Activated CD4-positive, alpha-beta T cell treated with anti-CD3 and anti-CD28 coated beads, Interleukin-2, amount 10 ng/mL, durations not matched to agents 7 days and 5 days (primary cell): ENCODE measurements around the gene PTTG1. TPM values are rescaled to one million over a fixed set of nuclear protein-coding genes. Genes with fewer than 3 reads are reported as not detected.

Source experiments
- CTCF ChIA-PET: fragments of 350-600 bp; sonication (Branson Sonifier 250); formaldehyde crosslinking; loops from one replicate; lab custom pipeline; 2021; ENCODE audit warnings: antibody characterized with exemption; lab: Charles Lee
- POLR2A ChIA-PET: fragments of 350-600 bp; sonication (Branson Sonifier 250); formaldehyde crosslinking; loops from one replicate; lab custom pipeline; 2021; ENCODE audit warnings: antibody characterized with exemption; lab: Charles Lee
- DNase-seq: peaks from one replicate; pipeline ENCODE4 v3.0.0-alpha.2; 2020
- H3K27ac Mint-ChIP-seq: one replicate; pipeline ENCODE4 v1.8.0; 2021; ENCODE audit warnings: mild to moderate bottlenecking, moderate library complexity, mixed read lengths
- H3K27me3 Mint-ChIP-seq: one replicate; pipeline ENCODE4 v1.8.0; 2021; ENCODE audit warnings: mixed read lengths
- H3K36me3 Mint-ChIP-seq: one replicate; pipeline ENCODE4 v1.8.0; 2021; ENCODE audit warnings: low read depth, mixed read lengths
- H3K4me1 Mint-ChIP-seq: one replicate; pipeline ENCODE4 v1.8.0; 2021; ENCODE audit warnings: mixed read lengths
- H3K4me3 Mint-ChIP-seq: one replicate; pipeline ENCODE4 v1.8.0; 2021; ENCODE audit warnings: mild to moderate bottlenecking, moderate library complexity, mixed read lengths
- H3K9me3 Mint-ChIP-seq: one replicate; pipeline ENCODE4 v1.8.0; 2021; ENCODE audit warnings: mixed read lengths
- total RNA-seq, 2 experiments: library from RNA; stranded (reverse); gene quantifications; one replicate each; pipeline ENCODE4 v1.2.3, GENCODE V29; 2021

The PTTG1 gene
- total RNA-seq, 2 experiments from 2014 or later, result 160 to 189 TPM

DNA sequence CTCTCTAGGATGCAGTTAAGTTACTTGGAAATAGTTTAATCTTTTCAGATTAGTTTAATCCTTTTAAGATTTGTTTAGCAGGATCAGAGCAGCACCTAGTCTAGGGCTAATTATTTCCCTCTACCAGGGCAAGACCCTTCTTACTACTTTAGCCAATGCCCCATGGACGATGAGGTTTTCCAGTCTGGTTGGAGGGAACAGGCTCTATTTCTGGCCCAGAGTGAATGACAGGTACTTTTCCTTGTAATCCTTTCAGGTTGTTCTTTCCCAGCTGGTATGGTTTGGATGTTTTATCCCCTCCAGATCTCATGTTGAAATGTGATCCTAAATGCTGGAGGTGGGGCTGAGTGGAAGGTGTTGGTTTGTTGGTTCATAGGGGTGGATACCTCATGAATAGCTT, 27.2 kb downstream of the PTTG1 start:
- Mint-ChIP-seq H3K27ac (no peak overlapping the region), H3K27me3 (peaks cover under 1% of the 10 kb centered on the region), H3K9me3 (no peaks in the 10 kb centered on the region), H3K36me3 (peaks cover 3% of the 10 kb centered on the region), H3K4me3 (no peak overlapping the region), H3K4me1 (peaks cover 7% of the 10 kb centered on the region)
- ChIA-PET POLR2A (no interaction called here), CTCF (interaction anchor here (0.7 to 1.9 kb wide), 3 partner anchors 9 to 203 kb away, joined by 3 to 11 read pairs (median 3); no protein-coding TSS in a partner anchor)
- no peak for DNase-seq

DNA sequence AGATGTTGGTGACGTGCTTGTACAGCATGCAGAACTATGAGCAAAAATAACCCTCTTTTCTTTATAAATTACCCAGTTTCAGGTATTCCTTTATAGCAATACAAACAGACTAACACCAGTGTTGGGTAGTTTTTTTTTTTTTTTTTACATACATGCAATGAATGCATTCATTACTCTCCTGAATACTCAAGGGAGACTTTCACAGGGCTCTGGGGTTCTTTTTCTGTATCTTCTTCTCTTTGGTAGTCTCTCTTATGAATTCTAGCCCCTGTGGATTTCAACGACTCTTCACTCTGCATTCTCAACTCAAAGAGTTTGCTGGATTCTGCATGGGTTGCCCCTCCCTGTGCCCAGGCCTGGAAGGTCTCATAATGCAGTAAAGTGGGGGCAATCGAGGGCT, 27.8 kb downstream of the PTTG1 start:
- CTCF ChIA-PET, result interaction anchor here (1.9 kb wide), 1 partner anchor 10 kb away, joined by 11 read pairs; no protein-coding TSS in a partner anchor
- Mint-ChIP-seq H3K9me3 (no peaks in the 10 kb centered on the region), H3K36me3 (peaks cover 3% of the 10 kb centered on the region), H3K27ac (no peak overlapping the region), H3K4me1 (peaks cover 7% of the 10 kb centered on the region), H3K4me3 (no peak overlapping the region), H3K27me3 (peaks cover 4% of the 10 kb centered on the region)
- POLR2A ChIA-PET, result no interaction called here
- DNase-seq, result no peak

DNA sequence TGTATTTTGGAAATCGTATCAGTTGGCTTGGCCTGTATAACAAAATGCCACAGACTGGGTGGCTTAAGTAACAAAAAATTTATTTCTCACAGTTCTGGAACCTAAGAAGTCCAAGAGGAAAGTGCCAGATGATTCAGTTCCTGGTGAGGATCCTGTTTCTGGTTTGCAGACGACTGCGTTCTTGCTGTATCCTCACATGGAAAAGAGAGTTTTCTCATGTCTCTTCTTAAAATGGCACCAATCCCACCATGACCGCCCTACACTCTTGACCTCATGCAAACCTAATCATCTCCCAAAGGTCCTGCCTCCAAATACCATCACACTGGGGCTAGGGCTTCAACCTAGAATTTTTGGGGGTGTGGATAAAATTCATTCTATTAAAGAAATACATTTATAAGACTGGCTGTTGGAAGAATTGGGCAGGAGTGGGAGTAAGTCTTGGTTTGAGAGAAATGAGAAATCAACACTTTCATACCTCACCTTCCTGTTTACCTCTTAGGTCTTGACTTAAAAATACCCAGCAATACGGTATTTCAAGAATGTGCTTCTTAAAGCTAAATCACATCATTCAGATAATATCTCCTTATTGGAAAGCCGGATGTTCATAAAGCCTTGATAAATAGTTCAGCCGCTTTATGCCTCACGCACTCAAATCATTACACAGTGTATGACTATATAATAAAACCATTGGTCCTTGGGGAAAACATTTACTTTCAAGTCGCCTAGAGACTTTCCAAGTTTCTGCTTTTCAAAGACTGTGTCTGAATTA, 28.7 kb downstream of the PTTG1 start:
- Mint-ChIP-seq H3K27me3 (peaks cover 4% of the 10 kb centered on the region), H3K9me3 (no peaks in the 10 kb centered on the region), H3K36me3 (peaks cover 3% of the 10 kb centered on the region), H3K27ac (no peak overlapping the region), H3K4me1 (peaks cover 8% of the 10 kb centered on the region), H3K4me3 (no peak overlapping the region)
- CTCF ChIA-PET, result no interaction called here
- POLR2A ChIA-PET, result no interaction called here
- no peak for DNase-seq

DNA sequence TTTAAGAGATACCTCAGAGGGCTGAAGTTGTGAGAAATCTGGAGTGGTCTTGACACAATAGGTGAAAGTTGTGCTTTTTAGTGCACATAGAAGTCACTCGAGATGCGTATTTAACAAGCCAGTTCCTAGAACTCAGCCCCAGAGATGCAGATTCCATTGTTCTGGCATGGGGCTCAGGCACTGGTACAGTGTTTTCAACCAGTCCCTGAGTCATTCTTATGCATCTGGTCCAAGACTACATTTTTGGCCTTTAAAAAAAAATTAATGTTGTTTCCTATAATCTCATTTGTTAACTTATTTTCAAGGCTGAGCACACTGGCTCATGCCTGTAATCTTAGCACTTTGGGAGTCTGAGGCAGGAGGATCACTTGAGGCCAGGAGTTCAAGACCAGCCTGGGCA, 29.6 kb downstream of the PTTG1 start:
- no peak for DNase-seq
- ChIA-PET POLR2A (no interaction called here), CTCF (no interaction called here)
- no peaks in the 10 kb centered on the region for H3K9me3 Mint-ChIP-seq
- H3K27me3 Mint-ChIP-seq, result peaks cover 4% of the 10 kb centered on the region
- H3K4me1 Mint-ChIP-seq, result peaks cover 14% of the 10 kb centered on the region
- peaks cover 3% of the 10 kb centered on the region for H3K36me3 Mint-ChIP-seq
- H3K27ac Mint-ChIP-seq, result no peak overlapping the region
- no peak overlapping the region for H3K4me3 Mint-ChIP-seq

DNA sequence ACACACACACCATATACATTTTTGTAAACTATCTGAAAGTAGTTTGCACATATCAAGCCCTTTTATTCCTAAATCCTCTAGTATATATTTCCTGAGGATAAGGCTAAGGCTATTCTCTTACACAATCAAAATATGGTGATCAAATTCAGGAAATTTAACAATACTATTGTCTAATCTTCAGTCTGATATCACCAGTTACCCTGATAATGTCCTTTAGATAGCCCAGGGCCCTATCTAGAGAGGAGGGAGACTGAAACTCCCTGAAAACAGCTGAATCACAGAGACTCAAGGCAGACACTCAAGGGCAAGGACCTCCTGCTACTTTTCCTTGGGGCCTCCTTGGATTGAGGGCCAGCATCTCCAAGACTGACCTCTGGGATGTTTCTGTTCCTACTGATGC, 30.4 kb downstream of the PTTG1 start:
- Mint-ChIP-seq H3K27ac (no peak overlapping the region), H3K9me3 (no peaks in the 10 kb centered on the region), H3K27me3 (peaks cover 4% of the 10 kb centered on the region), H3K4me3 (no peak overlapping the region), H3K4me1 (peaks cover 14% of the 10 kb centered on the region), H3K36me3 (peaks cover 3% of the 10 kb centered on the region)
- ChIA-PET POLR2A (no interaction called here), CTCF (interaction anchor here (1.9 kb wide), 1 partner anchor 10 kb away, joined by 5 read pairs; no protein-coding TSS in a partner anchor)
- DNase-seq, result no peak

DNA sequence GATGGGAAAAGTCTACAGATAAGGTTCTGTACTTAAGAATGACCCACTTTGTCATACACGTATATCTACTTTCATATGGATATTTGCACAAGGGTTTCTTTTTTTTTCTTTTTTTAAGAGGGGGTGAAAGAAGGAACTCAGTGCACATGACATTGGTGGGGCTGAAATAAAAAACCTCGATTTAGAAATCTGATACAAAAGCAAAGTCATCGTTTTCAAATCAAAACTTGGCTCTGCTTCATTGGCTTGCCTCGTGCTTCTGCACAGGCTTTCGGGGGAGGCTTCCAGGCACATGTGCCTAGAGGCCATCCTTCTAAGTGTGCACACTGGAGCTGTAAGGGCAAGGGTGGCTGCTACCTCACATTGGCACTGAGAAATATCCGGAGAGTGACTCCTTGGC, 31.1 kb downstream of the PTTG1 start:
- Mint-ChIP-seq H3K4me3 (no peak overlapping the region), H3K27me3 (peaks cover 4% of the 10 kb centered on the region), H3K36me3 (peaks cover 3% of the 10 kb centered on the region), H3K27ac (no peak overlapping the region), H3K9me3 (no peaks in the 10 kb centered on the region), H3K4me1 (peaks cover 14% of the 10 kb centered on the region)
- no peak for DNase-seq
- ChIA-PET POLR2A (no interaction called here), CTCF (interaction anchor here (1.9 kb wide), 1 partner anchor 11 kb away, joined by 5 read pairs; no protein-coding TSS in a partner anchor)

DNA sequence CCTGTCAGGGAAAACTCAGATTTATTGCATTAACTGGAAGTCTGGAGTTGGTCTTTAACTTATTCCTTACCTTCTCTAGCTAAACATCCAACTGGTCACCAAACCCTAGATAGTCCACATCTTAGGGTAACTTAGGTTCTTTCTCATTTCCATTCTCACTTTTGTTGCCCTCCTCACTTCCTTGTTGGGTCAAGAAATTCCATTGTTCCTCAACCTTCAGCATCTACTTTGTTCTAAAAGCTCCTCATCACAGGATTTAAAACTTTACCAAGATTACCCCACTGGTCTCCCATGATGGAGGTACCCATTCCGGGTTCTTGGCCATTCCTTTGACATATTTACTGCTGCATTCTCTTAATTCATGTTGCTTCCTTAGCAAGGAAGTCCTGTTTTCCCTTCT, 32.1 kb downstream of the PTTG1 start:
- CTCF ChIA-PET, result interaction anchor here (0.9 to 1.9 kb wide), 3 partner anchors 12 to 15 kb away, joined by 4 to 8 read pairs (median 5); no protein-coding TSS in a partner anchor
- POLR2A ChIA-PET, result no interaction called here
- H3K4me1 Mint-ChIP-seq, result peaks cover 14% of the 10 kb centered on the region
- no peaks in the 10 kb centered on the region for H3K9me3 Mint-ChIP-seq
- peaks cover 4% of the 10 kb centered on the region for H3K27me3 Mint-ChIP-seq
- DNase-seq, result no peak
- no peak overlapping the region for H3K4me3 Mint-ChIP-seq
- no peak overlapping the region for H3K27ac Mint-ChIP-seq
- H3K36me3 Mint-ChIP-seq, result peaks cover 3% of the 10 kb centered on the region

DNA sequence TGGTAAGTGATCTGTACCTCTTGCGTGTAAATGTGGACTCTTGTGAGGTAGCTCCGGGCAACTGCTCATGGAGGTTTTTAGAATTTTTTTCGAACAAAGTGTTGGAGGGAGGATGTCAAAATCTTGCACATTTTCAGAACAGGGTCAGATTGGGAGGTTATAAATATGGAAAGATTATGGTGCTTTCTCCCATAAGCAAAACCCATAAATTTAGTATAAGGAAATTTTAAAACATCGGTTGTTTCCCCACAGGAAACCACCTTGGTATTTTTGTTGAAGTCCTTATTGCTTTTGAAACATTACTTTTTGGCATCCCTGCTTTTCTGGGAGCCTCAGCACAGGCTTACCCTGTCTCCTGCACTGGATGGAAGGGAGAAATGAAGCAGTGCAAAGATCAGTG, 33.9 kb downstream of the PTTG1 start:
- DNase-seq, result no peak
- Mint-ChIP-seq H3K27ac (no peak overlapping the region), H3K36me3 (no peaks in the 10 kb centered on the region), H3K9me3 (no peaks in the 10 kb centered on the region), H3K27me3 (peaks cover 4% of the 10 kb centered on the region), H3K4me1 (peaks cover 8% of the 10 kb centered on the region), H3K4me3 (no peak overlapping the region)
- POLR2A ChIA-PET, result no interaction called here
- CTCF ChIA-PET, result no interaction called here

DNA sequence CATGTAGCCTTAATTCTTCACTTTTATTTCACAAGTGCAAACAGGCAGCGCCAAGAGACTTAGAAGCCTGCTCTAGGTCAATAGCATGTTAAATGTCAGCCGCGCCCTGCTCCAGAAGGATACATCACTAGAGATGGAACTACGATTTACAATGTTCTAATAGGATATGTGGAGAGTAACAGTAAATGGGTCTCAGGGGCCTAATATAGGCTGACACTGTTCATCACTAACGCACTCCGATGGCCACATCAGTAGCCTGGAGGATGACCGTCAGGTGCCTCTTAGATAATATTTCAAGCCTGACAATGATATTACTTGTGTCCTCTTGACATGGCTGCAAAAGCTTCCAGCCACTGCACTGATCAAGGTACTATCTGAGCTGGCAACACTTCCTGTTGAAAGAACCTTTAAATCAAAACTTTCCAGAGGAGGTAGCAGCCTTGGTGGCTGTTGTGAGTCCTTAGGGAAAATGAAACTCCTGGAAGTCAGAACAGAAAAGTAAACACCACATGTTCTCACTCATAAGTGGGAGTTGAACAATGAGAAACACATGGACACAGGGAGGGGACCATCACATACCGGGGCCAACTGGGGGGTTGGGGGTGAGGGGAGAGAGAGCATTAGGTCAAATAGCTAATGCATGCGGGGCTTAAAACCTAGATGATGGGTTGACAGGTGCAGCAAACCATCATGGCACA, 35.0 kb downstream of the PTTG1 start:
- Mint-ChIP-seq H3K4me3 (no peak overlapping the region), H3K27ac (no peak overlapping the region), H3K4me1 (peaks cover 7% of the 10 kb centered on the region), H3K9me3 (no peaks in the 10 kb centered on the region), H3K27me3 (peaks cover 4% of the 10 kb centered on the region), H3K36me3 (no peaks in the 10 kb centered on the region)
- no peak for DNase-seq
- ChIA-PET CTCF (interaction anchor here (1.5 to 2.1 kb wide), 2 partner anchors 10 to 18 kb away, joined by 5 to 10 read pairs; no protein-coding TSS in a partner anchor), POLR2A (no interaction called here)

DNA sequence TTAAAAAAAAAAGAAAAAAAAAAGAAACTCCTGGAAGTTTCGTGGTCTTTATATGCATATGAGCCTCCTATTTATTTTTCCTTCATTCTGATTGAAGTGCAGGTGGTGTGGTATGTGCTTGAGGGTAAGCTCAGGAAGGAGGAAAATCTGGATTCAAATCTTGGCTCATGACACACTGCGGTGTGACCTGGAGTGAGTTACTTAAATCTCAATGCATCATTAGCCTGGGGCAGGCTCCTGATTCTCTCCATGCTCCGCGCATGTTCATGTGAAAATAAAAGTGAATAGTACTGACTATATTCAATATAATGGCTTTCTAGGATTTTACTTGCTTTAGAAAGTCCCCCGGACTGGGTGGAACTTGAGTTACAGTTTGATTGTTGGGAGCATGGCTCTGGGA, 35.6 kb downstream of the PTTG1 start:
- Mint-ChIP-seq H3K9me3 (no peaks in the 10 kb centered on the region), H3K27me3 (peaks cover 4% of the 10 kb centered on the region), H3K4me3 (no peak overlapping the region), H3K27ac (no peak overlapping the region), H3K36me3 (no peaks in the 10 kb centered on the region), H3K4me1 (peaks cover 8% of the 10 kb centered on the region)
- ChIA-PET POLR2A (no interaction called here), CTCF (interaction anchor here (1.5 to 2.1 kb wide), 2 partner anchors 9 to 18 kb away, joined by 5 to 10 read pairs; no protein-coding TSS in a partner anchor)
- DNase-seq, result no peak

DNA sequence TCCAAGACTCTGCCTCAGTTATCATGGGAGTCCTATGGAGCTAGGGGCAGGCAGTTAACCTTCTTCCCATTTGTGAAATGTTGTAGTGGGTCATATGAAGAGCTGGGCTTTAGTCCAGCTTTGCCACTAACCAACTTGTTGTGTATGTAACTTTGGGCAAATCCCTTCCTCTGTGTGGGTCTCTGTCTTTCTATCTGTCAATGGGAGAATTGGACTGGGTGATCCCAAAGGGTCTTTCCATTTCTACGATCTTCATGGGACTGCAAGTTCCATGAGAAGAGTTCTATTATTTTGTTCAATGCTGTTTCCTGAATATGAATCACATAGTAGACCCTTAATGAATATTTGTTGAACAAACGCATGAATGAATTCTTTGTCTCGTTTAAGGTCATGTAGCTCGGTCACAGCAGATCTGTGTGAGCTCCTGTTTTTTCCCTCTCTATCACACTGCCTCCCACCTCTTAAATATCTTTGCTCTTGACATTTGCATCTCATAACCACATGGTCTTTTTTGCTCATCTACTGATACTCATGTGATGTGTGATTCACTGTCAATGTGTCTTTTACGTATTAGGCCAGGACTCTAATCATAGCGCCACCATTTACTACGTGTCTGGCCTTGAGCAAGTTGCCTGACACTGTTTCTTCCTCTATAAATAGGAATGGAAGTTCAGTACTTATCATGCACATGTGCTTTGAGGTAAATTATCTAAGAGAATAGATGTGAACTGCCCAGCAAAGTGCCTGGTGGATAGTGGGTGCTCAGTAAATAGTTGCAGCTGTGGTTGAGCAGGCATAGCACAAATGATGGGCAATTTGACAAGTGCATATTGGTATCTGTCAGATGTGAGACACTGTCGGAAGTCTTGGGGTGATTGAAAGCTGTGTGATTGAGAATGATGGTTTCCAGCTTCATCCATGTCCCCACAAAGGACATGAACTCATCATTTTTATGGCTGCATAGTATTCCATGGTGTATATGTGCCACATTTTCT, 37.4 kb downstream of the PTTG1 start:
- H3K27ac Mint-ChIP-seq, result no peak overlapping the region

More for the DNA sequence above, 37.4 kb downstream of the PTTG1 start:
- CTCF ChIA-PET, result interaction anchor here (0.8 to 1.7 kb wide), 5 partner anchors 9 to 42 kb away, joined by 3 to 15 read pairs (median 4); no protein-coding TSS in a partner anchor
- POLR2A ChIA-PET, result interaction anchor here (1.1 kb wide), 1 partner anchor 8 kb away, joined by 4 read pairs; no protein-coding TSS in a partner anchor
- Mint-ChIP-seq H3K27me3 (peaks cover 2% of the 10 kb centered on the region), H3K36me3 (no peaks in the 10 kb centered on the region), H3K4me3 (no peak overlapping the region), H3K4me1 (peaks cover 18% of the 10 kb centered on the region), H3K9me3 (no peaks in the 10 kb centered on the region)
- no peak for DNase-seq
